Measurements from ENCODE around the gene DUSP8. TPM values are rescaled to one million over a fixed set of nuclear protein-coding genes. Genes with fewer than 3 reads are reported as not detected.
A peak's percentile ranks its signal among the peaks of the same experiment; 100 is the strongest.
"Not testable (repeated sequence)": the region's sequence is repeated elsewhere in the genome, so short reads cannot be mapped to it uniquely, and the experiment has no call there.

Gene DUSP8
- total and polyA plus RNA-seq, 2 donors (not counting 1 experiment from before 2014, with no cell fraction given): 4.3 to 7.2 TPM

DNA sequence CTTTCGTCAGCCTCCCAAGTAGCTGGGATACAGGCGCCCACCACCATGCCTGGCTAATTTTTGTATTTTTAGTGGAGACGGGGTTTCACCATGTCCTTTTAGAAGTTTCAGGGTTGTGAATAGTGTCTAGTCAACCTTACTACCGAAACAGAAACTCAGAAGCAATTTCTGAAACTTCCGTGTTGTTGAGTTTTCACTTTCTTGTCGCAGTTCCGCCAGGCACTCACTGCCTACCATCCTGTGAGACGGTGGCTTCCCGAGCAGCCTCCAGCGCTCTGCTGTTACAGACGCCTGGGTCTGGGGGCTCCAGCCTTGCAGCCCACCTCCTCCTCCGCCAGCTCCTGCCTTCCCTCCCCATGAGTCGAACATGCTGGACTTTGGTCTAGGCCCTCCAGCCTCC, 33.9 kb upstream of the DUSP8 start:
- H4K20me1 ChIP-seq (ENCODE audit: control insufficient read depth, insufficient read depth, low read length, poor library complexity, severe bottlenecking); H3K36me3 ChIP-seq (replicated peaks in 1 of 2; ENCODE audit: control extremely low read depth in 1 of 2, control insufficient read depth in 1 of 2, extremely low read depth in 1 of 2, insufficient read depth in 2 of 2, low read length in 1 of 2); intact Hi-C loops (cut with micrococcal nuclease); H3K27me3 ChIP-seq (replicated peaks in 1 of 4; ENCODE audit: control extremely low read depth in 1 of 4, control insufficient read depth in 3 of 4, insufficient read depth in 4 of 4, low read length in 3 of 4); H3K9me3 ChIP-seq (ENCODE audit: control extremely low read depth in 1 of 3, control insufficient read depth in 2 of 3, insufficient read depth in 1 of 3, low read length in 2 of 3); H3K9me3 Mint-ChIP-seq (ENCODE audit: insufficient read depth); POLR2A ChIA-PET; H3K79me2 ChIP-seq (ENCODE audit: control insufficient read depth, insufficient read depth, low read length): not testable (repeated sequence)
- peaks cover 15% of the 10 kb centered on the region for H3K4me1 Mint-ChIP-seq
- H3K4me3 Mint-ChIP-seq: peak overlapping the region; percentile 75
- H3K9ac ChIP-seq (ENCODE audit: low read length): peak overlapping the region; percentile 43
- peak overlapping the region; percentile 87 for H3K27ac Mint-ChIP-seq
- CTCF ChIA-PET: interaction anchor here (1.3 to 1.4 kb wide), 2 partner anchors 11 to 31 kb away, joined by 6 to 8 read pairs; no protein-coding TSS in a partner anchor
- H2AFZ ChIP-seq (ENCODE audit: insufficient read depth, low read depth, low read length, poor library complexity, severe bottlenecking): peak overlapping the region; percentile 78
- 70% methylated on average over 13 of the region's 13 CpGs for WGBS (ENCODE audit: insufficient coverage)
- peak; percentile 86 for ATAC-seq (ENCODE audit: low read depth)
- H3K4me2 ChIP-seq (replicated peaks; ENCODE audit: low read depth, low read length, poor library complexity, severe bottlenecking): peak overlapping the region; percentile 52
- H3K27me3 Mint-ChIP-seq: peaks cover 21% of the 10 kb centered on the region
- peak; percentile 66 for DNase-seq
- peak overlapping the region in 1 of 5 experiments; percentile 14 for H3K4me3 ChIP-seq (ENCODE audit: control extremely low read depth in 1 of 5, extremely low read depth in 1 of 5, insufficient read depth in 1 of 5, low read depth in 2 of 5, low read length in 4 of 5)
- peaks cover 0 to 15% of the 10 kb centered on the region in 2 donors for H3K4me1 ChIP-seq (ENCODE audit: control insufficient read depth in 2 of 2, insufficient read depth in 2 of 2, low read length in 2 of 2)
- H3K27ac ChIP-seq (ENCODE audit: low read length in 2 of 2): peak overlapping the region; percentile 53 to 59

DNA sequence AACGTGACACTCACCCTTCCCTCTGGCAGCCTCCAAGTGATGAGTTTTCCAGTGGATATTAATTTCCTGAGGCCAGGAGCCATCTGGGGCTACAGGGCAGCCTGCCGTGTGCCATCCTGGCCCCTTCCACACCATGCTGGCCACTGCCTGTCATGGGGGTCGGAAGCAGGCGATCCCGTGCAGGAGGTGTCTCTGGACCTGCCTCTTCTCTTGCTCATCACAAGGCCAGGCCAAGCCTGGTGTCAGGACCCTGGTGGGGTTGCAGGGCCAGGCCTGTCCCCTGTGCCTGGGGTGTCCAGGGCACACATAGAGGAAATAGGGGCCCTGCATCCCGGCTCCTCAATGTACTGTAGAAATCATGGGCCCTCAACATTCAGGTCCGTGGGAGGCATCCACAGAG, 32.6 kb upstream of the DUSP8 start:
- H3K9me3 ChIP-seq (ENCODE audit: control extremely low read depth in 1 of 3, control insufficient read depth in 2 of 3, insufficient read depth in 1 of 3, low read length in 2 of 3): no peaks in the 10 kb centered on the region
- no peak overlapping the region for H3K4me3 ChIP-seq (ENCODE audit: control extremely low read depth in 1 of 5, extremely low read depth in 1 of 5, insufficient read depth in 1 of 5, low read depth in 2 of 5, low read length in 4 of 5)
- H3K27ac ChIP-seq (ENCODE audit: low read length in 2 of 2): no peak overlapping the region
- H4K20me1 ChIP-seq (ENCODE audit: control insufficient read depth, insufficient read depth, low read length, poor library complexity, severe bottlenecking): no peaks in the 10 kb centered on the region
- no peak overlapping the region for H3K9ac ChIP-seq (ENCODE audit: low read length)
- no peaks in the 10 kb centered on the region for H3K36me3 ChIP-seq (replicated peaks in 1 of 2; ENCODE audit: control extremely low read depth in 1 of 2, control insufficient read depth in 1 of 2, extremely low read depth in 1 of 2, insufficient read depth in 2 of 2, low read length in 1 of 2)
- peaks cover 25% of the 10 kb centered on the region for H3K27me3 Mint-ChIP-seq
- H3K4me3 Mint-ChIP-seq: no peak overlapping the region
- intact Hi-C loops (cut with micrococcal nuclease): no loop called here
- no peak overlapping the region for H2AFZ ChIP-seq (ENCODE audit: insufficient read depth, low read depth, low read length, poor library complexity, severe bottlenecking)
- 97% methylated on average over 7 of the region's 7 CpGs for WGBS (ENCODE audit: insufficient coverage)
- H3K4me1 Mint-ChIP-seq: peaks cover 15% of the 10 kb centered on the region
- DNase-seq (no peak), ATAC-seq (ENCODE audit: low read depth) (no peak)
- CTCF ChIA-PET: interaction anchor here (1.0 to 1.4 kb wide), 3 partner anchors 10 to 48 kb away, joined by 5 to 8 read pairs (median 6); no protein-coding TSS in a partner anchor
- H3K4me1 ChIP-seq (ENCODE audit: control insufficient read depth in 2 of 2, insufficient read depth in 2 of 2, low read length in 2 of 2): peaks cover 0 to 15% of the 10 kb centered on the region in 2 donors
- no peaks in the 10 kb centered on the region for H3K79me2 ChIP-seq (ENCODE audit: control insufficient read depth, insufficient read depth, low read length)
- H3K27ac Mint-ChIP-seq: no peak overlapping the region
- POLR2A ChIA-PET: no interaction called here
- peaks cover 0 to 3% (median 0%) of the 10 kb centered on the region in 4 experiments for H3K27me3 ChIP-seq (replicated peaks in 1 of 4; ENCODE audit: control extremely low read depth in 1 of 4, control insufficient read depth in 3 of 4, insufficient read depth in 4 of 4, low read length in 3 of 4)
- TF ChIP-seq, protein P1, sequence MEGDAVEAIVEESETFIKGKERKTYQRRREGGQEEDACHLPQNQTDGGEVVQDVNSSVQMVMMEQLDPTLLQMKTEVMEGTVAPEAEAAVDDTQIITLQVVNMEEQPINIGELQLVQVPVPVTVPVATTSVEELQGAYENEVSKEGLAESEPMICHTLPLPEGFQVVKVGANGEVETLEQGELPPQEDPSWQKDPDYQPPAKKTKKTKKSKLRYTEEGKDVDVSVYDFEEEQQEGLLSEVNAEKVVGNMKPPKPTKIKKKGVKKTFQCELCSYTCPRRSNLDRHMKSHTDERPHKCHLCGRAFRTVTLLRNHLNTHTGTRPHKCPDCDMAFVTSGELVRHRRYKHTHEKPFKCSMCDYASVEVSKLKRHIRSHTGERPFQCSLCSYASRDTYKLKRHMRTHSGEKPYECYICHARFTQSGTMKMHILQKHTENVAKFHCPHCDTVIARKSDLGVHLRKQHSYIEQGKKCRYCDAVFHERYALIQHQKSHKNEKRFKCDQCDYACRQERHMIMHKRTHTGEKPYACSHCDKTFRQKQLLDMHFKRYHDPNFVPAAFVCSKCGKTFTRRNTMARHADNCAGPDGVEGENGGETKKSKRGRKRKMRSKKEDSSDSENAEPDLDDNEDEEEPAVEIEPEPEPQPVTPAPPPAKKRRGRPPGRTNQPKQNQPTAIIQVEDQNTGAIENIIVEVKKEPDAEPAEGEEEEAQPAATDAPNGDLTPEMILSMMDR (IDR thresholded peaks at IDR 0.05): no peak
- TF ChIP-seq EZH2 (IDR thresholded peaks at IDR 0.05; ENCODE audit: borderline replicate concordance, insufficient read depth, low read depth, low read length, poor library complexity, severe bottlenecking): no peak
- H3K9me3 Mint-ChIP-seq (ENCODE audit: insufficient read depth): no peaks in the 10 kb centered on the region
- no peak overlapping the region for H3K4me2 ChIP-seq (replicated peaks; ENCODE audit: low read depth, low read length, poor library complexity, severe bottlenecking)

Measured in B cell (primary cell).